Esophagus squamous epithelium (tissue), 4 donors: ENCODE results near the gene MED15.

Experiments
- POLR2A ChIP-seq, 4 donors: fragments of 450-650 bp; IDR thresholded peaks; one replicate each; pipeline ENCODE4 v1.6.1; 2017; ENCODE audit warnings: antibody characterized with exemption in 4 of 4, mild to moderate bottlenecking in 4 of 4, moderate library complexity in 3 of 4
- TF ChIP-seq, protein P1 (sequence below), 6 experiments: fragments of 450-650 bp in 4 of 6; fragments of 200-600 bp in 2 of 6; sonication (generic) in 2 of 6; IDR thresholded peaks; one replicate each; pipeline ENCODE4 v1.5.1; 2016 to 2019; ENCODE audit warnings: antibody characterized with exemption in 6 of 6, mild to moderate bottlenecking in 4 of 6, moderate library complexity in 4 of 6

DNA sequence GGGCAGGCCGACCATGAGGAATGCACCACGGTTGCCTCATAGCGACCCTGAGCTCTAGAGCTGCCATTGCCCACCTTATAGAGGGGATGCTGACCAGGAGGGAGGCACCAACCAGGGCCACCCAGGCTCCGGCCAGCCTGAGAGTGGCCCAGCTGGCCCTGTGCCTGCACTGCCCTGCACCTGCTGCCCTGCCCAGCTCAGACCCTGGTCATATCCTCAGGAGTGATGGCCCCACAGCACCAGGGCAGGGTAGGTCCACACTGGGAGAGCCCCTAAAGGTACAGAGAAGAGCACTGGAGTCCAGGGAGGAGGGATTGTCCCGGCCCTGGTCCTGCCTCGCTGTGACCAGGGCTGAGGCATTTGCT, 127.8 kb downstream of the MED15 start:
- TF ChIP-seq, protein P1, sequence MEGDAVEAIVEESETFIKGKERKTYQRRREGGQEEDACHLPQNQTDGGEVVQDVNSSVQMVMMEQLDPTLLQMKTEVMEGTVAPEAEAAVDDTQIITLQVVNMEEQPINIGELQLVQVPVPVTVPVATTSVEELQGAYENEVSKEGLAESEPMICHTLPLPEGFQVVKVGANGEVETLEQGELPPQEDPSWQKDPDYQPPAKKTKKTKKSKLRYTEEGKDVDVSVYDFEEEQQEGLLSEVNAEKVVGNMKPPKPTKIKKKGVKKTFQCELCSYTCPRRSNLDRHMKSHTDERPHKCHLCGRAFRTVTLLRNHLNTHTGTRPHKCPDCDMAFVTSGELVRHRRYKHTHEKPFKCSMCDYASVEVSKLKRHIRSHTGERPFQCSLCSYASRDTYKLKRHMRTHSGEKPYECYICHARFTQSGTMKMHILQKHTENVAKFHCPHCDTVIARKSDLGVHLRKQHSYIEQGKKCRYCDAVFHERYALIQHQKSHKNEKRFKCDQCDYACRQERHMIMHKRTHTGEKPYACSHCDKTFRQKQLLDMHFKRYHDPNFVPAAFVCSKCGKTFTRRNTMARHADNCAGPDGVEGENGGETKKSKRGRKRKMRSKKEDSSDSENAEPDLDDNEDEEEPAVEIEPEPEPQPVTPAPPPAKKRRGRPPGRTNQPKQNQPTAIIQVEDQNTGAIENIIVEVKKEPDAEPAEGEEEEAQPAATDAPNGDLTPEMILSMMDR (IDR thresholded peaks at IDR 0.05), result no peak
- no peak for TF ChIP-seq POLR2A (IDR thresholded peaks at IDR 0.05)
